ENCODE measurements around the gene EML4.

The EML4 gene

GRCh38 chr2:42205337-42205736 is 36.2 kb downstream of the EML4 start:
- DNase-seq (ENCODE audit: low read depth in 1 of 2, low spot score in 1 of 2): no peak
- no peak overlapping the region for H3K4me3 ChIP-seq (replicated peaks; ENCODE audit: insufficient read depth, low read length)
- no peaks in the 10 kb centered on the region for H3K27me3 ChIP-seq (ENCODE audit: insufficient read depth, poor library complexity, severe bottlenecking)
- no peak overlapping the region for H3K27ac ChIP-seq (replicated peaks)
- TF ChIP-seq REST (IDR thresholded peaks at IDR 0.05; ENCODE audit: insufficient replicate concordance, low read depth) (no peak), POLR2AphosphoS5 (IDR thresholded peaks at IDR 0.05; ENCODE audit: low read depth) (no peak), GABPA (IDR thresholded peaks at IDR 0.05; ENCODE audit: low read depth) (no peak), SPI1 (IDR thresholded peaks at IDR 0.05; ENCODE audit: borderline replicate concordance, low read depth) (no peak)
- TF ChIP-seq, protein P1, sequence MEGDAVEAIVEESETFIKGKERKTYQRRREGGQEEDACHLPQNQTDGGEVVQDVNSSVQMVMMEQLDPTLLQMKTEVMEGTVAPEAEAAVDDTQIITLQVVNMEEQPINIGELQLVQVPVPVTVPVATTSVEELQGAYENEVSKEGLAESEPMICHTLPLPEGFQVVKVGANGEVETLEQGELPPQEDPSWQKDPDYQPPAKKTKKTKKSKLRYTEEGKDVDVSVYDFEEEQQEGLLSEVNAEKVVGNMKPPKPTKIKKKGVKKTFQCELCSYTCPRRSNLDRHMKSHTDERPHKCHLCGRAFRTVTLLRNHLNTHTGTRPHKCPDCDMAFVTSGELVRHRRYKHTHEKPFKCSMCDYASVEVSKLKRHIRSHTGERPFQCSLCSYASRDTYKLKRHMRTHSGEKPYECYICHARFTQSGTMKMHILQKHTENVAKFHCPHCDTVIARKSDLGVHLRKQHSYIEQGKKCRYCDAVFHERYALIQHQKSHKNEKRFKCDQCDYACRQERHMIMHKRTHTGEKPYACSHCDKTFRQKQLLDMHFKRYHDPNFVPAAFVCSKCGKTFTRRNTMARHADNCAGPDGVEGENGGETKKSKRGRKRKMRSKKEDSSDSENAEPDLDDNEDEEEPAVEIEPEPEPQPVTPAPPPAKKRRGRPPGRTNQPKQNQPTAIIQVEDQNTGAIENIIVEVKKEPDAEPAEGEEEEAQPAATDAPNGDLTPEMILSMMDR (IDR thresholded peaks at IDR 0.05; ENCODE audit: insufficient read depth, low read length): no peak

DNA sequence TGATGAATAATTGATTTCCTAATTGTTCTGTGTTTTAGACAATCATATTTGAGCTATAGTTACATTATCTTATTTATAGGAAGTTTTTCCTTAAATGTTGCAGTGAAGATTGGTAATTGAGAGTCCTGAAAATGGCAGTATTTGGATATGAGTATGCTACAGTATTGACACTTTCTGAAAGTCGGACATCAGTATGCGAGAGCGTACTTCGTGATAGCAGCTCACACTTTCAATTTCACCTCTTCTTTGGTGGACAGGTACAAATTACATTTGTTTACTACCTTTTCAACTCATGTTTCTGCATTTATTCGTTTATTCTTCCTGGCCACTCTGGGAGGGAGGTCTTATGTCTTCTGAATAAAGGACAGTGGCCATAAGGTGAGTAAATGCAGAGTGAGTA is 38.7 kb downstream of the EML4 start:
- no peak for DNase-seq (ENCODE audit: low read depth in 1 of 2, low spot score in 1 of 2)
- Histone ChIP-seq H3K27me3 (ENCODE audit: insufficient read depth, poor library complexity, severe bottlenecking) (no peaks in the 10 kb centered on the region), H3K4me3 (replicated peaks; ENCODE audit: insufficient read depth, low read length) (no peak overlapping the region), H3K27ac (replicated peaks) (no peak overlapping the region)
- no peak for TF ChIP-seq POLR2AphosphoS5 (IDR thresholded peaks at IDR 0.05; ENCODE audit: low read depth)
- no peak for TF ChIP-seq REST (IDR thresholded peaks at IDR 0.05; ENCODE audit: insufficient replicate concordance, low read depth)
- TF ChIP-seq GABPA (IDR thresholded peaks at IDR 0.05; ENCODE audit: low read depth): no peak
- TF ChIP-seq SPI1 (IDR thresholded peaks at IDR 0.05; ENCODE audit: borderline replicate concordance, low read depth): no peak
- TF ChIP-seq, protein P1 (IDR thresholded peaks at IDR 0.05; ENCODE audit: insufficient read depth, low read length): no peak

- no peaks in the 10 kb centered on the region for H3K27me3 ChIP-seq (ENCODE audit: insufficient read depth, poor library complexity, severe bottlenecking)
- no peak overlapping the region for H3K27ac ChIP-seq (replicated peaks)
- no peak overlapping the region for H3K4me3 ChIP-seq (replicated peaks; ENCODE audit: insufficient read depth, low read length)
- TF ChIP-seq REST (IDR thresholded peaks at IDR 0.05; ENCODE audit: insufficient replicate concordance, low read depth) (no peak), POLR2AphosphoS5 (IDR thresholded peaks at IDR 0.05; ENCODE audit: low read depth) (no peak), GABPA (IDR thresholded peaks at IDR 0.05; ENCODE audit: low read depth) (no peak), SPI1 (IDR thresholded peaks at IDR 0.05; ENCODE audit: borderline replicate concordance, low read depth) (no peak)
- TF ChIP-seq, protein P1 (IDR thresholded peaks at IDR 0.05; ENCODE audit: insufficient read depth, low read length): no peak
- DNase-seq (ENCODE audit: low read depth in 1 of 2, low spot score in 1 of 2): no peak
Measured at GRCh38 chr2:42210203-42210602, 41.0 kb downstream of the EML4 start.
